Sigmoid colon (tissue), 4 donors: Measurements from ENCODE around the gene POLN.

Experiments used
- POLR2A ChIP-seq, 2 donors: fragments of 450-650 bp; IDR thresholded peaks; one replicate each; pipeline ENCODE4 v1.6.1; 2016; ENCODE audit warnings: antibody characterized with exemption in 2 of 2, mild to moderate bottlenecking in 2 of 2, moderate library complexity in 2 of 2
- POLR2AphosphoS5 ChIP-seq, 4 donors: sonication (generic); formaldehyde crosslinking; IDR thresholded peaks; one replicate each; pipeline ENCODE4 v1.6.1; 2017; ENCODE audit warnings: antibody characterized with exemption in 4 of 4
- TF ChIP-seq, protein P1 (sequence below), 4 experiments: fragments of 450-650 bp in 3 of 4; fragments of 200-600 bp in 1 of 4; IDR thresholded peaks; one replicate each; pipeline ENCODE4 v1.5.1; 2016 to 2019; ENCODE audit warnings: antibody characterized with exemption in 4 of 4, mild to moderate bottlenecking in 3 of 4, moderate library complexity in 2 of 4

DNA sequence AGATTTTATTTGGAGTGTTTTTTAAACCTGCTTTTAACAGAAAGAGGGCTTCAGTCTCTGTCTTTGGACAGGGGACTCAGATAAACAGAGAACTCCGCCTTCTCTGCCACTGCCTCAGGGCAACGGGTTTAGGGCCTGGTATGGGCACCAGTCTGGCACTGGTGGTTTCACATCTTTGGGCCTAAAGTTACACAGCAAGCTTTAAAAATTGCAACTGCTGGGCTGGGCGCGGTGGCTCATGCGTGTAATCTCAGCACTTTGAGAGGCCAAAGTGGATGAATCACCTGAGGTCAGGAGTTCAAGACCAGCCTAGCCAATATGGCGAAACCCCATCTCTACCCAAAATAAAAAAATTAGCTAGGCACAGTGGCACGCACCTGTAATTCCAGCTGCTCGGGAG lies 193.1 kb downstream of the POLN start:
- TF ChIP-seq, protein P1, sequence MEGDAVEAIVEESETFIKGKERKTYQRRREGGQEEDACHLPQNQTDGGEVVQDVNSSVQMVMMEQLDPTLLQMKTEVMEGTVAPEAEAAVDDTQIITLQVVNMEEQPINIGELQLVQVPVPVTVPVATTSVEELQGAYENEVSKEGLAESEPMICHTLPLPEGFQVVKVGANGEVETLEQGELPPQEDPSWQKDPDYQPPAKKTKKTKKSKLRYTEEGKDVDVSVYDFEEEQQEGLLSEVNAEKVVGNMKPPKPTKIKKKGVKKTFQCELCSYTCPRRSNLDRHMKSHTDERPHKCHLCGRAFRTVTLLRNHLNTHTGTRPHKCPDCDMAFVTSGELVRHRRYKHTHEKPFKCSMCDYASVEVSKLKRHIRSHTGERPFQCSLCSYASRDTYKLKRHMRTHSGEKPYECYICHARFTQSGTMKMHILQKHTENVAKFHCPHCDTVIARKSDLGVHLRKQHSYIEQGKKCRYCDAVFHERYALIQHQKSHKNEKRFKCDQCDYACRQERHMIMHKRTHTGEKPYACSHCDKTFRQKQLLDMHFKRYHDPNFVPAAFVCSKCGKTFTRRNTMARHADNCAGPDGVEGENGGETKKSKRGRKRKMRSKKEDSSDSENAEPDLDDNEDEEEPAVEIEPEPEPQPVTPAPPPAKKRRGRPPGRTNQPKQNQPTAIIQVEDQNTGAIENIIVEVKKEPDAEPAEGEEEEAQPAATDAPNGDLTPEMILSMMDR (IDR thresholded peaks at IDR 0.05), result no peak
- TF ChIP-seq POLR2A (IDR thresholded peaks at IDR 0.05), result no peak
- no peak for TF ChIP-seq POLR2AphosphoS5 (IDR thresholded peaks at IDR 0.05)
